K562 (cell line): ENCODE results near the gene PCARE.

Source experiments
- CTCF ChIP-seq, 3 experiments: IDR thresholded peaks in 2 of 3; conservative IDR thresholded peaks in 1 of 3; 2 replicates each; pipeline ENCODE4 v1.5.1; 2011 to 2012; ENCODE audit warnings: low read length in 3 of 3, mild to moderate bottlenecking in 3 of 3, control low read depth in 2 of 3, improper control_type of control experiment in 1 of 3, inconsistent platforms in 1 of 3, low read depth in 1 of 3, mixed read lengths in 1 of 3, moderate library complexity in 1 of 3; ENCODE audit not compliant: insufficient read depth in 2 of 3
- PCBP1 ChIP-seq: fragments of 200-400 bp; formaldehyde crosslinking; IDR thresholded peaks from 2 replicates; pipeline ENCODE4 v1.6.1; 2018; ENCODE audit warnings: mild to moderate bottlenecking, low read depth, low read length; ENCODE audit not compliant: poor library complexity, severe bottlenecking
- U2AF1 ChIP-seq: fragments of 200-400 bp; formaldehyde crosslinking; optimal IDR thresholded peaks from 2 replicates; pipeline ENCODE3; 2017; ENCODE audit warnings: mild to moderate bottlenecking, low read depth, low read length, moderate library complexity
- ZNF124 ChIP-seq: sonication (generic); formaldehyde crosslinking; IDR thresholded peaks from 2 replicates; pipeline ENCODE4 v1.8.1; 2022; ENCODE audit warnings: missing genetic modification reagents

- TF ChIP-seq PCBP1 (no peak), U2AF1 (no peak), CTCF (IDR thresholded peaks at IDR 0.05 in 2 of 3, conservative IDR thresholded peaks at IDR 0.05 in 1 of 3; ENCODE audit: insufficient read depth in 2 of 3, low read depth in 1 of 3, low read length in 3 of 3) (no peak), ZNF124 (CRISPR knock-in tag) (no peak)
Observed at GRCh38 chr2:29059624-29060023, 14.7 kb downstream of the PCARE start.
